ENCODE measurements around the gene NKX6-2.

DNA sequence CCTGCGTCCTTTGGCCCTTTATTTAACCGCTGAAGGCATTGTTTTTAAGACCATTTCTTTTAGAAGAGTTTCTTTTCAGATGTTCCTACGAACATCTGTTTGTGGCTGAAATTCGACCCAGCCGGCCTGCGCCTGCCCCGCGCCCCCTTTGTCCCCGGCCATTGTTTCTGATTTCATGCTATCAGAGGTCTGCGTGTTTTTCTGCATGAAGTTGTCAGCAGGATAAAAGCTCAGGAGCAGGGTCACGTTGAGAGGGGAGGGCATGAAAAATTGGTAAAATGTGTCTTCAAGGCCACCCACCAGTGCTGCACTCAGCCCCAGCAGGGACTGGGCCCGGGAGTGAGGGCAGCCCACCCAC, 43.1 kb downstream of the NKX6-2 start:
- TF ChIP-seq POLR2AphosphoS5 (IDR thresholded peaks at IDR 0.05) (no peak), CTCF (IDR thresholded peaks at IDR 0.05; ENCODE audit: poor library complexity, severe bottlenecking) (no peak)
